Activated CD4-positive, alpha-beta T cell treated with anti-CD3 and anti-CD28 coated beads for 1 hour (primary cell): ENCODE results near the gene JAML.

Experiments used
- DNase-seq: peaks from one replicate; pipeline ENCODE4 v3.0.0-alpha.2; 2020

The JAML gene

DNA sequence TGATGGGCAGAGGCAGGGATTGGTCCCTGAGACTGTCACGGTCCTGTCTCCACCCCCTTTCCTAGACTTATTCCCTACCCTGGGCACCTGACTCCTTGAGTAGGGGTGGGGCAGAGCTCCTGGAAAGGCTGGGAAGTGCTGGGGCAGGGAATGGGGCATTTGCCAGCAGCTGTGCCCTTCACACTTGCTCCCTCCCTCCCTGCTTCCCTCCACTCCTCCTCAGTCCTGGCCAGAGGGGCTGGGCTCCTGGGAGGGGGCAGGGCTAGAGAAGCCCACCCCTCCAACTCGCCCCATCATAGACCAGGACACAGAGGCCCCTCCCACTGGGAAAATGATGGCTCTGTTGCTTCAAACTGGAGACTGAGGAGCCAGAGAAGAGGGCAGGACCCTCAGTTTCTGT, 59.9 kb downstream of the JAML start:
- no peak for DNase-seq

DNA sequence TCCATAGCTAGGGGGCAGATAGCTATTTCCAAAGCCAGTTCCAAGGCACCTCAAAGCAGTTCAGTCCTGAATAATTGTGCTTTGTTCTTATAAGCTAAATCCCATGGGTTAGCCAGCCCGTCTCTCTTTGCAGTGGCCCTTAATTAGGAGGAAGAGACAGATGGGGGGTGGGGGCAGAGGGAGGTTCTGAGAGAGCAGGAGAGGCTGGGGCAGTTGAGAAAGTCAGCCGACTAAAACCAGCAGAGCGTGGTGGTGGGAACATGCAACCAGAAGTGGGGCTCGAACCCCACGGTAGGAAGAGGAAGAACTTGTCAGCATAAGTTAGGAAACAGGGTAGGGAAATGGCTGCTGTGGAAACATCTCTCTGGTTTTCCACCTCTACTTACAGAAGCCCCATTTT, 61.3 kb downstream of the JAML start:
- DNase-seq = no peak

DNA sequence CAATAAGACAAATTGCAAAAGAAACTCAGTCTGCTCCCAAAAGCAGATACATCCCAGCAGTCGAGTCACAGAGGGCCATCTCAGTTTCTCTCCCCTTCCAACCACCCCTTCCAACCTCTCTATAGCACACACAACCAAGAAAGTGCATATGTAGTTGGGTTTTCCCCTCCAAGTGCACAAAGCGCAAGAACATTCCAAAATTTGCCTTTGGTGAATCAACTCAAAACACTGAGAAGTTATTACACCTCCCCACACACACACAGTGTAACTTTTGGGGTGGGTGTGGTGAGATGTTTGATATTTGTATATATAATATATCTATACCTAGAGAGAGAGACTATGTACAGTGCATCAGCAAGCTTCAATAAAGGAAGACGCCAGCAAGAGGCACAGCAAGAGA, 62.0 kb downstream of the JAML start:
- DNase-seq = no peak

DNA sequence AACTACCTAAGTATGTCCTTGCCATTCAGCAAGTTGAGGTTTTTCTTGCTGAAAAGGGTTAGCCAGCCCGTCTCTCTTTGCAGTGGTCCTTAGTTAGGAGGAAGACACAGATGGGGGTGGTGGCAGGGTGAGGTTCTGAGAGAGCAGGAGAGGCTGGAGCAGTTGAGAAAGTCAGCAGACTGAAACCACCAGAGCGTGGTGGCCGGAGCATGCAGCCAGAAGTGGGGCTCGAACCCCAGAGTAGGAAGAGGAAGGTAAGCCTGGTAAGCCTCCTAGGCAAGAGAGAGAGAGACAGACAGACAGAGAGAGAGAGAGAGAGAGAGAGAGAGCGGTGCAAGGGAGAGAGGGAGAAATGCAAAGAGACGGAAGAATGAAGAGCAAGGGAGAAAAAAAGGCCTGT, 63.0 kb downstream of the JAML start:
- no peak for DNase-seq

DNA sequence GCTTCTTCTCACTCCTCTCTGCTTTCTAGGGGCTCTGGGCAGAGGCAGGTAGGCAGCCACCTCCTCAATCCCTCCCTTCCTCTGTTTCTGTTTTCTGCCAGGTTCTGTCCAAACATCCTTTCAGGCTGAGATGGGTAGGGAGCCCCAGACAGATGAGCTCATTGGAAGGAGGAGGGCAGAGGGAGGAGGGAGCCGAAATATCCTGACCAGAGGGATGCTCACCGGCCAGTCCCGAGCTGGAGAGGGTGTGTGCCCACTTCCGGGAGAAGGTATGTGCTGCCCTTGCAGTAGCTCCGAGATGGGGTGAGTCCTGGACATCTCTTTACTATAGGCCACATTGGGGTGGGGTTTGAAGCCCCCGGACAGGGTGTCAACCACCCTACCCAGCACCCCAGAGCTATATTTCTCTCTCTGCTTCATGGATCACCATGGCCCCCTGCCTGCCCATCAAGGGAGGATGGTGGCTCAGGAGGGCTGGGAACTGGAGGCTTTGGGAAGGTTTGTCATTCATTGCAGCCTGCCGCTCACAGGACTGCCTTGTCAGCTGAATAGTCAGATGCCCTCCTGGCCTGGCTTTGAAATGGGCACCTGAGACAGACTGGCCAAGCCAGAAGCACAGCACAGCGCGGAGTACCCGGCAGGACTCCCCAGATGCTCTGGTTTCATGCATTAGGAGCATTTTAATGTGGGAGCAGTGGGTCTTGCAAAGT, 67.5 kb downstream of the JAML start:
- DNase-seq = no peak

DNA sequence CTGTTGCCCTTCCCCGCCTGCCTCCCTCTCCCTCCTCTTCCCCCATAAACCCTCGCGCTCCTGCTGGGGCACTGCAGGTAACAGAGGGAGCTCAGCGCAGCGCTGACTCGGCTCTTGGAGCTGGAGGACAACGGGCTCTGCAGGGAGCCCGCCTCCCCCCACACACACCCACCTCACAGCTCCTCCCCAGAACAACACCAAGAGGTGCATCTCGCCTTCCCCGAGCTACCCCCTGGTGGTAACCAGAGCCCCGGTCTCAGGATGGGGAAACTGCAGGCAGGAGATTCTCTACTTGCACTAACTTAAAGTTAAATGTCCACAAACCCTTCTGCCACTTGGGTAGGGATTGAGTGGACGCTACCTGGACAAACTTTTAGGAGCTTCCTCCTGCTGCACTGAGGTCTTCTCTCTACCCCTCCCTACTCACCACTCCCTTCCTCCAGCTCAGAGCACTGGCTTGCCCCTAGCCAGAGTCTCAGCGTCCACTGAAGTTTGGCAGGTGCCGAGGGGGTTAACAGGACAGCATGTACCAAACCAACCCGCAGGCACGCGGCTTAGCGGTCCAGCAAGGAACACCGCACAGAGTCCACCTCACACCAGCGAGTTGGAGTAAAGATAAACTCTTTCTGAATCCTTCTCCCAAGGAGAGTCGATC, 68.2 kb downstream of the JAML start:
- no peak for DNase-seq

DNA sequence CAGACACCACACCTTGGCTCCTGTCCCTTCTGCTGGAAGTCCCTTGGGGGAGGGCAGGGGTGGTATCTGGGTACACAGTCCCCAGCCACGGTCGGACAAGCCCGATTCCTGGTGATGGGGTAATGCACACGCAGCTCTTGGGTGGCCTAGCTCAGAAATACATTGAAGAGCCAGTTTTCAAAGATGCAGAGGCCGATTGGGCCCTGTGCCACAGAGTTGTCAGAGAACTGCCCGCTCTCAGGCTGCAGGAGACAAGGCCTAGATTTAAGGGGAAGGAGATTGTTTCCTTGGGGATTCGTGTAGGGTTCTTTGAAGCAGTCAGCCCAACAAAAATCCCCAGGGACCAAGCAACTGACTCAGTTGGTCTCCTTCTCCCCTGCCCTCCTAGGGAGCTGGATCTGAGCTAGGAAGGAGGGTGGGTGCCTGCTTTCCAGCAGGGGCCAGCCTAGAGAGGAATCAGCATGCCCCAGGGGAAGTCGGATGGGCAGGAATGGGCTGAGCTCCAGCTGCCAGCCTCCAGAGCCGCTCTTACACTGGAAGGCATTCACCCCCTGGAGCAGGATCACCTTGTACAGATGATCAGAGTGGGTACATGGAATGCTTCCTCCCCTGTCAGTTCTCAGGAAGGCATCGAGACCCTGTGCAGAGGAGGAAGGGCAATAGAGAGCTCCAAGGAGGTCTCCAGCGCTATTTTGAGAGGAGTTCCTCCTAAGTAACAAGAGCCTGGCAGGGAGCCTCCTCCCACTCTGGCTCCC, 68.9 kb downstream of the JAML start:
- DNase-seq = no peak

DNA sequence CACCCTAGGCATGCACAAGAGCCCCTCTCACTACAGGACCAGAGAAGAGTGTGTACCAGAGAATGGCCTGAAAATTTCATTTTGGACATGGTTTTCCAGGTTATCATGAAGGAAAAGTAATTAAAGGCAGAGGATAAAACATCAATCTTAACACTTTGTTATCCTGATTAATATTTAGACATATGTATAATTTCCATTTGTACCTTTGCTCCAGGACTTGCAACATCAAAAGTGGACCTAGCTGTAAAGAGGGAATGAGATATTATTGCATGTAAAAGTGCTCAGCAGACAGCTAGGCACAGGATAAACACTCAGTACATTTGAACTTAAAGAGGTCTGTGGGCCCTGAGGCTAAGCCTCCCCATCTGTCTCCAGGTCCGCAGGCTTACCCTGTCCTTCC, 70.2 kb downstream of the JAML start:
- DNase-seq = no peak

DNA sequence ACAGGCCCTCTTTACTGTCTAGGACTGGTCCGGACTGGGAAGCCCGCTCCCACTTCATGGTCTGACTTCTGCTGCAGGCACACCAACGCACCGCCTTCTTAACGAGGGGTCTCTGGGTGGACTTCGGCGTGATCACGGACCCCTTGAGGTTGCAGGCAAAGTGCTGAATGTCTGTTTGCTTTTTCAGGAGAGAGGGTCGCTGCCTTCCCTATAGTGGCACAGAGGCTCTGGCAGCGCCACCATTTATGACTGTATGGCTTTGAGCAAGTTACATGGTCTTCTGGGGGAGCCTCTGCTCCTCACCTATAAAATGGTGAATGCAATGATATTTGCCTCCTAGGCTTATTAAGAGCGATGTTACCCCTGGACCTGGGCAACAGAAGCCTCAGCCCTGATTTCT, 70.8 kb downstream of the JAML start:
- DNase-seq = no peak

DNA sequence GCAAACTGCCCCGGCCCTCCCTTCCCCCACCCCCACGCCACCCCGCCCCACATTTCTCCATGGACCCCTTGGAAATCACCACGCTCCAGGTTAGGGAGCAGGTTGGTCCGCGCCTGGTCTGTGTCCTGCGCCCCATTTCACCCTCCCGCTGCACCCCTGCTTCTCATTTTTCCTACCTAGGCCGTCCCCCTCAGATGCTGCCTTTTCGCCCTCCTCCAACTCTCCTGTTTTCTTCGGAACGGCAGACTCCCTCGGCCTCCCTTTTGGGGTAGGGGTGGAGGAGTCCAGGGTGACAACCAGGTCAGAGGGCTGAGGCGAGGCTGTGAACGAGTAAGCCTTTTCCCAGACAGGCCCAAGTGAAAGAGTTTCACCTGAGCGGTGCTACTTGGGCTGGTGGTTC, 71.3 kb downstream of the JAML start:
- DNase-seq = no peak

DNA sequence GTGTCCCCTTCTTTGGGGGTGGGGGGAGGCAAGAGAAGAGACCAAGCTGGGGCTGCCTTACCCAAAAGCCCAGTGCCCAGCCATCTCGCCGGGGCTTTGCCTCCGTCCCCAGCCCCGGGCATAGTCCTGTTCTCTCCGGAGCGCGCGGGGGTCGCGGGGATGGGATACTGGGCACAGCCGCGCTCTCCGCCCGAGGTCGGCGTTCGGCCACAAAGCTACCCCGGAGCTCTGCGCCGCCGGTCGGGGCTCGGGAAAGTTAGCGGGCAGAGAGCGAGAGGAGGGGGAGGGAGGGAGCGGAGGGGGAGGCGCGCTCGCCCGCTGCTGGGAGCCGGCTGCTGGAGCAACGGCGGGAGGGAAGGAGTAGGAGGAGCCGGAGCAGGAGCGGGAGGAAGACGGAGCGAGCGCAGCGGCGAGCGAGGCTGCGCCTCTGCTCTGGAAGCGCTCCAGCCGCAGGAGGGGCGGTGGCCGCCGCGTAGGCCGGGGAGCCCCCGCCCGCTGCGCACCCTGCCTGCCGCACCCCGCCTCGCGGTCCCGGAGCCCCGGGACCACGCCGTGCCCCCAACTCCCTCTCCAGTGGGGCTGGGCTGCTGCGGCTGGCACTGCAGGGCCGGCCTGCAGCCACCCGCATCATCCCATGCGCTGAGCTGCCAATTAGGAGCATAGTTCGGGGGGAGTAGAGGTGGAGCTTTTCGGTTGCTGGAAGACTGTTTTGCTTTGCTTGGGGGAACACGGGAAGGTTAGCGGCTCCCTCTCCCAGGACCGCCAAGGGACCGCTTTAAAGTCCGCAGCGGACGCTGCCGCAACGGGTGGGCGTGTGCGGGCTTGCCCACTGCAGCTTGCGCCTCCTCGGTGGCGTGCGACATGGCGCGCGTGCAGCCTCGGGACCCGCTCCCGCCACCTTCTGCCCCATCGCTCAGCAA, 72.0 kb downstream of the JAML start, which contains the start of gene SCN4B:
Gene SCN4B (minus strand): TSS at position 272 of the 920 bp plus-strand sequence. CDS start 150 bp downstream, at position 122.
- no peak for DNase-seq

DNA sequence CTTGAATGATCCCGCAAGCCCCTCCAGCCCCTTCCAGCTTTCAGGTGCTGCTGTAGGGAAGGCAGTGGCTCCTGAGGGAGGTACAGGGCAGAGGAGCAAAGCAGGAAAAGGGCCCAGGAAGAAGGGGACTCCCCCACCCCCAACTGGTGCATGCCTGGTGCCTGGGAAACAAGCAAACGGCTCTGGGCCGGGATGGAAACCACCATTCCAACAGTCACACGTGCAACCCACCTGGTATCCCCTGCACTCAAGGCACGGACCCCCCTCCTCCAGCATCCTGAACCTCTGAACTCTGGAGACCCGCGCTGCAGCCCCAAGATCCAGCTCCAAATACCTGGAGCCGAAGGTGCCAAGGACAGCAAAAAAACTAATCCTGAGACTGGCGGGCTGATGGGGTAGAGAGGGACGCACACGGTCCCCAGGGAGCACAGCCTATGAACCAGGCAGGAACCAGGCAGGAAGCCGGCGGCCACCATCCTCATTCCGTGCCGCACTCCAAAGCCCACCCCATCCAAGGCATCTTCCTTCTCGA, 72.7 kb downstream of the JAML start:
- DNase-seq = no peak

DNA sequence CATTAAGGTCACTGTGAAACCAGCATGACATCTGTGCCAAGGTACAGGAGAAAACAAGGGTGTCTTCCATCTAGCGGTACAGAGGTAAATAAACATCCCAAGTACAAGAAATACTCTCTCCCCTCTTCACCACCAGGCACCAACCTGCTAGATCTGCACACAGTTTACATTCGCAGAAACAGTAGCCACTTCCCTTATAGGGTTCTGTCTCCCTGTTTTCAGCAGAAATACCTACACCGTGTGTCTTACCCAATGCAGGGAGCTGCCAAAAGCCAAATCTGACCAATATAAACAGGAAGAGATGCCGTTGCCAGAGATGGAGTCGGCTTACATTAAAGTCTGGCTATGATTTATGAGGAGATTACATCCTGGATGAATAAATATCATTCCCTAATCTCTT, 73.4 kb downstream of the JAML start:
- DNase-seq = no peak

DNA sequence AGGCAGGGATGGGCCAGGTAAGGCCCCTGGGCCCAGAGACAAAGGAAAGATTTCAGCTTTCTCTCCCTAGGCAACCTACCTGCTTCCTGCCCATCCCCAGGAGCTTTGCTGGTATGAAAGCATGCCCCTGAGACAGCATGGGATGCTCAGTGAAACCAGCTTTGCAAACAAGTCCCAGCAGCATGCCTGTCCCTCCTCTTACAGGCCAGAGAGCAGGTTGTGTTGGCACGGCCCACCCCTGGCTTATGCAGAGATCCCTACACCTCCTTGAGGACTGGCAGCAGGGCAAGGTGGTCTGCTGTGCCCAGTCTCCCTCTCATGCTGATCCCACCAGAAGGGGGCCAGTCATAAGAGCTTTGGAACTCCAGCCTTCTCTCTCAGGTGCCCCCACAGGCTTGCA, 75.3 kb downstream of the JAML start:
- DNase-seq = no peak

DNA sequence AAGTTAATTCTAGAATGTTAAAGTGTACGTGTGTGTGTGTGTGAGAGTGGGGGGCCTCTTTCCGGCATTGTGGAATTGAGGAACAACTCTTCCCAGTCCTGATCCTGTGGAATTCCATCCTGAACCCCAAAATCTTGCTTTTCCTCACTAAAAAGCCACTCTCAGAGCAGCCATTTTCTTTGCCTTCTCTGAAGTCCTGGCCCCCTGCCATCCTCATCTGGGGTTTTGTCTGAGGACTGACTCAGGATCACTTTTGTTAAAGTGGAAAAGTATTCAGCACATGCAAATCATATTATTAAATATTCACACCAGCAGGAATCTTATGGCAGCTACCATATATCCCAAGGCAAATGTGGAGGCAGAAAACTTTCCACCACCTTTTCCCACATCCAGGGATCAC, 76.0 kb downstream of the JAML start:
- no peak for DNase-seq

DNA sequence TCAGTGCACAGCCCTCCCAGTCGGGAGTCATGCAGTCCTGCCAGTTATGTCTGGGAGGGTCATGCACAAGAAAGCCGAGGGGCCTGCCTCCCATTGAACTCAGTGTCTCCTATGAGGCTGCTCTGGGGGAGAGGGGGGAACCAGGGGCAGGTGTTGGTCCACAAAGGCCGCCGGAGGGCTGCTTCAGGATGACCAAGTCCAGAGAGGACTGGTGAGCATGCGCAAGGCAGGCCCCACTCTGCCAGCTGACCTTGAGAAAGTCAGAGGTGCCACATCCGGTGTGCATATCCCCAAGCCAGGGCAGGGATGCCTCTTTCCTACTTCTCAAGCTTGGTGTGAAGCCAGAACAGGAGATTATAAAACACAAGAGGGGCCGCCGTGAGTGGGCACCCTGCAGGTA, 76.6 kb downstream of the JAML start:
- no peak for DNase-seq

DNA sequence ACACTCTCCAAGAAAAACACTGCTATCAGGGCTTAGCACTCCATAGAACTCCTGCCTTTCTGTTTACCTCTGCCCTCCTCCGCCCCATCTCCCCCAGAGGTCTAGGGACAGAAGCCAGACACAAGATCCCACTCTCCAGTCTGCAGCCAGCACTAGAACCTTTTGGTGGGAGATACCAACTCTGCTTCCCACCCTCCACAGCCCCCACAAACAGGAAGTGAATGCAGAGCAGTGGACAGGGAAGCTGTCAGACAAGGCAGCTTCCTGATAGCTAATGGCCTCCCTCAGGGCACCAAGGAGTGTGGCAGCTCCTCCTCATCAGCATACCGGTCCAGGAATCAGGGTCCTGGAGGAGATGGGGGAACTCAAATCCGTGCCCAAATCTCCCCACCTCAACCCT, 77.3 kb downstream of the JAML start:
- DNase-seq = no peak

DNA sequence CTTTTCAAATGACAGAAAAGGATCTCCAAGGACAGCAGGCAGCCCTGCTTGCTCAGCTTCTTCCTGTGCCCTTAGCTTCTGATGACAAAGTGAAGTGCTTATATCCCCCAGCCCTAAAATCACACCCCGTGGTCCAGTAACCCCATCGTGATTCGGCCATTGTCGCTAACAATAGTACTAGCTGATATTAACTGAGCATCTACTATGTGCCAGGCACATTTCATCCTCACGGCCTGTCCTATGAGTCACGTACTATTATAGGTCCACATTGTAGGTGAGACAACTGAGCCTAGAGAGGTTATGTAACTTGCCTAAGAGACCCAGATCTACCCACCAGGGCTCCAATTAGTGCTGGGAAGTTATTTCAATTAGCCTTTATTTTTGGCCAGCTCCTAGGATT, 78.3 kb downstream of the JAML start:
- DNase-seq = no peak

DNA sequence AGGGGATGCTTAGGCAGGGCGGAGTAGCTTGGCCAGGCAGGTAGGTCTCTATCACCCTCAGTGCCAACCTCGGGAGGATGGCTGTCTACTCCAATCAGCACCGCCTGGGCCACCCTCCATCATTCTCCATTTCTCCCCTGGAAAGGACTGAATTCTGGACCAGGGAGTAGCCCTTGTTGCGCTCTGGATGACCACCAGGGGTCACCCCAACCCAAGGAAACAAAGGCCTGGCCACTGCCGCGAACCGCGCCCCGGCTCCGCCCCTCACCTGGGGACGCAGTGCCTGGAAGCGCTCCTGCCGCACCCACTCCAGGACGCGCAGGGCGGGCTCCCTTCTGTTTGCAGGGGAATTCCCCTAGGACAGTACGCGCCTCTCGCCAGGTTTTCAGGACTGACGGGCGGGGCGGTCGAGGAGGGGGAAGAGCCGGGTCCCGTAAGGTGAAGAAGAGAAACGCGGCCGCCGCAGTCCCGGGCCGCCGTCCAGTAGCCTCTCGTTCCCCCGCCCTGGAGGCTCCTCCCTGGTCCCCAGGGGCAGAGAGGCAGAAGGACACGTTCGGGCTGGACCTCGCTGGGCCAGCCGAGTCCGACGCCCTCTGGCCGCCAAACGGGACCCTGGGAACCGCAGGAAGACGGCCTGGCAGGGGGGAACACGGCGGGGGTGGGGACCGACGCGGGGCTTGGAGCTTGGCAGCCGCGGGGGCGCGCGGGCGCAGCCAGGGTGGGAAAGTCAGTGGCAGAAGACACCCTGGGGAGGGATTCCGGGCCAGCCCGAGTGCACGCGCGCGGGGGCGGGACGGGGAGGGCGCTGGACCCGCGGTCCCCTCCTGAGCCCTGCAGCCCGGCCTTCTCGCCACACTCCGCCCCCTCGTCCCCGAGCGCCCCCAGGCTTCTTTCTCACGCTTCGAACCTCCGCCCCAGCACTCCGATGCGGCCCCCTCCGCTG, 79.3 kb downstream of the JAML start:
- DNase-seq = peak; percentile 75

DNA sequence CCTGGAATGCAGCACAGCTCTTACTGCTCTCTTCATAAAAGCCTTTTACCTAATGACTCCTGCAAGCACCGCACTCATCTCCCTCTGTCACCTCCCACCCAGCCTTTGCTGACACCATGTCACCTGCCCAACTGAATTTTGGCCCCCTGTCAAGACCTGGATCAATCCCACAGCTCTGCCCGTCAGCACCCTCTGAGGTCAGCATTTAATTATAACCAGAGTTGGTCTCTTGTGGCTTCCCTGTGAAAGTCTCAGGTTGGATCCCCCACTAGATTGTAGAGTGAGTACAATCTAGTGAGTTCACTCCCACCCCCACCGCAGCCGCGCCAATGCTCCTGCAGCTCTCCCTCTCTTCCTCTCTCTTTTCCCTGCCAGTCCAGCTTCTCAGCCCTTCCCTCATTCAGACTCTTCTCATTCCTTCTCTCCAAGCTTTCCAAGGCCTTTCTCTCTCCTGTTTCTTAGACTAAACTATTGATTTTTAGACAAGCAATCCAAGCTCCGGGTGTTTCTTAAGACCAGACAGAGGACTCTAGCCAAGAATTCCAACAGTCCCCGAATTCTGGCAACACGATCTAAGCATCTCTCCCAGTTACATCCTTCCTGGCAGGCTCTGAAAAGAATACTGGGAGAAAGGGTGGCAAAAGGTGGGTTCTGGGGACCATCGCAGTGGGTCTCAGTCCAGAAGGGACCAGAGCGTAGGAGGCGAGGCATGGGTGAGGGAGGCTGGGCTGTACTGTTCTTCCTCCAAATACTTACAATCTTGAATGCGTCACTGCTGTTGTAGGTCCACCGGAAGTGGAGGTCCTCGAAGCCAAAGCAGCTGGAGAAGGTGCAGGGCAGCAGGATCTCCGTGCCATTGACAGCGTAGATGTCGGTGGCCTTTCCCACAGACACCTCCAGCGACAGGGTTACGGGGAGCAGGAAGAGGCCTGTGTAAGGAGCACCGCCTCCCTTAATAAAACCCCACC, 80.2 kb downstream of the JAML start:
- DNase-seq = no peak
